Fibroblast of lung (primary cell): ENCODE measurements around the gene LIPK. TPM values are rescaled to one million over a fixed set of nuclear protein-coding genes. Genes with fewer than 3 reads are reported as not detected.

Experiments used
- DNase-seq, 2 donors: peaks; one replicate each; pipeline versions ENCODE4 v3.0.0 to v3.0.0-alpha.2; 2010; ENCODE audit warnings: low read depth in 2 of 2
- H2AFZ ChIP-seq: 2 replicates; pipeline ENCODE4 v1.5.1; 2012; ENCODE audit warnings: low read length, control low read depth, inconsistent platforms
- H3K27ac ChIP-seq: 2 replicates; pipeline ENCODE4 v1.5.1; 2011; ENCODE audit warnings: low read length, control low read depth; ENCODE audit not compliant: insufficient read depth
- H3K27me3 ChIP-seq: 2 replicates; pipeline ENCODE4 v1.5.1; 2011; ENCODE audit warnings: mild to moderate bottlenecking, low read length; ENCODE audit not compliant: control insufficient read depth, insufficient read depth
- H3K36me3 ChIP-seq: 2 replicates; pipeline ENCODE4 v1.5.1; 2011; ENCODE audit warnings: low read length; ENCODE audit not compliant: control insufficient read depth, insufficient read depth
- H3K4me1 ChIP-seq: 2 replicates; pipeline ENCODE4 v1.5.1; 2011; ENCODE audit warnings: low read length; ENCODE audit not compliant: control insufficient read depth, insufficient read depth; ENCODE audit errors: extremely low read depth
- H3K4me2 ChIP-seq: 2 replicates; pipeline ENCODE4 v1.5.1; 2011; ENCODE audit warnings: low read length, control low read depth; ENCODE audit not compliant: insufficient read depth; ENCODE audit errors: extremely low read depth
- H3K4me3 ChIP-seq, 4 experiments: fragments of 200-600 bp in 1 of 4; sonication (generic) in 1 of 4; replicated peaks in 1 of 4; 2 replicates each; pipeline ENCODE4 v1.5.1; 2011 to 2016; ENCODE audit warnings: low read length in 4 of 4, low read depth in 3 of 4, mild to moderate bottlenecking in 3 of 4, control low read depth in 2 of 4, inconsistent platforms in 1 of 4, mixed read lengths in 1 of 4; ENCODE audit not compliant: insufficient read depth in 1 of 4; ENCODE audit errors: control extremely low read depth in 1 of 4
- H3K79me2 ChIP-seq: 2 replicates; pipeline ENCODE4 v1.5.1; 2012; ENCODE audit warnings: mild to moderate bottlenecking, low read length, inconsistent platforms; ENCODE audit not compliant: control insufficient read depth, insufficient read depth
- H3K9ac ChIP-seq: 2 replicates; pipeline ENCODE4 v1.5.1; 2011; ENCODE audit warnings: mild to moderate bottlenecking, low read length, control low read depth; ENCODE audit not compliant: insufficient read depth
- H3K9me3 ChIP-seq: 2 replicates; pipeline ENCODE4 v1.5.1; 2012; ENCODE audit warnings: low read depth, low read length; ENCODE audit not compliant: control insufficient read depth, insufficient read depth
- H4K20me1 ChIP-seq: 2 replicates; pipeline ENCODE4 v1.5.1; 2011; ENCODE audit warnings: low read length; ENCODE audit not compliant: control insufficient read depth, insufficient read depth; ENCODE audit errors: extremely low read depth
- CTCF ChIP-seq, 2 donors: IDR thresholded peaks in 1 of 2; conservative IDR thresholded peaks in 1 of 2; 1 replicate in 1 of 2; 2 replicates in 1 of 2; pipeline ENCODE4 v1.5.1; 2011 to 2012; ENCODE audit warnings: low read length in 2 of 2, control low read depth in 1 of 2, inconsistent platforms in 1 of 2, low read depth in 1 of 2, mild to moderate bottlenecking in 1 of 2
- EZH2 ChIP-seq: IDR thresholded peaks from 2 replicates; pipeline ENCODE4 v1.5.1; 2012; ENCODE audit warnings: low read length, control low read depth, mild to moderate bottlenecking; ENCODE audit errors: missing control alignments
- polyA plus RNA-seq, 2 donors: library from polyadenylated mRNA; depleted of rRNA in 1 of 2; stranded (reverse) in 1 of 2; unstranded in 1 of 2; fragments of >200 nt; gene quantifications; 2 replicates each; pipeline ENCODE4 v1.2.1, GENCODE V29; 2011 to 2012; ENCODE audit warnings: missing spikeins in 1 of 2
- total RNA-seq: library from RNA; depleted of rRNA; stranded (reverse); fragments of >200 nt; gene quantifications from 2 replicates; pipeline ENCODE4 v1.2.1, GENCODE V29; 2014

LIPK gene
- total and polyA plus RNA-seq, 2 donors (not counting 1 experiment from before 2014, with no cell fraction given): not detected

GRCh38 chr10:88781206-88781605 lies 75.2 kb downstream of the LIPK start:
- no peaks in the 10 kb centered on the region for H4K20me1 ChIP-seq
- no peak overlapping the region for H3K9ac ChIP-seq
- no peak for DNase-seq
- no peaks in the 10 kb centered on the region for H3K79me2 ChIP-seq
- no peaks in the 10 kb centered on the region for H3K4me1 ChIP-seq
- H3K36me3 ChIP-seq: no peaks in the 10 kb centered on the region
- no peak overlapping the region for H3K4me2 ChIP-seq
- no peak overlapping the region for H3K27ac ChIP-seq
- H2AFZ ChIP-seq: no peak overlapping the region
- TF ChIP-seq CTCF (conservative IDR thresholded peaks at IDR 0.05 in 1 of 2, IDR thresholded peaks at IDR 0.05 in 1 of 2; ENCODE audit: low read depth in 1 of 2, low read length in 2 of 2) (no peak), EZH2 (no peak)
- H3K9me3 ChIP-seq: no peaks in the 10 kb centered on the region
- no peak overlapping the region for H3K4me3 ChIP-seq
- H3K27me3 ChIP-seq: no peaks in the 10 kb centered on the region

- H3K79me2 ChIP-seq: no peaks in the 10 kb centered on the region
- H3K27me3 ChIP-seq: no peaks in the 10 kb centered on the region
- H3K27ac ChIP-seq: no peak overlapping the region
- no peaks in the 10 kb centered on the region for H4K20me1 ChIP-seq
- H3K4me1 ChIP-seq: no peaks in the 10 kb centered on the region
- no peak overlapping the region for H2AFZ ChIP-seq
- no peaks in the 10 kb centered on the region for H3K36me3 ChIP-seq
- H3K9ac ChIP-seq: no peak overlapping the region
- no peaks in the 10 kb centered on the region for H3K9me3 ChIP-seq
- TF ChIP-seq EZH2 (no peak), CTCF (conservative IDR thresholded peaks at IDR 0.05 in 1 of 2, IDR thresholded peaks at IDR 0.05 in 1 of 2; ENCODE audit: low read depth in 1 of 2, low read length in 2 of 2) (no peak)
- H3K4me3 ChIP-seq: no peak overlapping the region
- H3K4me2 ChIP-seq: no peak overlapping the region
- no peak for DNase-seq
Measured at GRCh38 chr10:88782222-88782621, 76.2 kb downstream of the LIPK start.

DNA sequence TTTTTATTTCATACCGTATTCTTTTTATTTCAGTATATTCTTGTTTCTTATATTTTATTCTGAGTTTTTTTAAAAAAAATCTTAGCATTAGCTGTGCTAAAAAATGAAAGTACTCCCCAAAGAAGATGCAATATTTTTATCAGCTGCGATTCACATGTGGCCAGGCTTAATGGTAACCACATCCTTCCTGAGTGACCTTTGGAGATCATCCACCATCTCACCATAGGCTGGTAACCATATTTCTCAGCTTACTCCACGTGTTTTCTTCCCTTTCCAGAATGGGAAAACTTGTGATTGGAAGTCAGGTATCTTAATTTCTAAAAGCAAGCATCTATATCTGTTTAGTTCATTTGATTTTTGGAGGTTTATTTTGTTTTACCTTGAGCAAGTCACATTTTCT lies 77.7 kb downstream of the LIPK start:
- no peak overlapping the region for H3K4me3 ChIP-seq
- no peaks in the 10 kb centered on the region for H3K27me3 ChIP-seq
- DNase-seq: peak in 1 of 2 donors; percentile 45
- H2AFZ ChIP-seq: no peak overlapping the region
- H3K4me2 ChIP-seq: no peak overlapping the region
- no peak overlapping the region for H3K27ac ChIP-seq
- TF ChIP-seq EZH2 (no peak), CTCF (conservative IDR thresholded peaks at IDR 0.05 in 1 of 2, IDR thresholded peaks at IDR 0.05 in 1 of 2; ENCODE audit: low read depth in 1 of 2, low read length in 2 of 2) (no peak)
- H3K9ac ChIP-seq: no peak overlapping the region
- H3K79me2 ChIP-seq: no peaks in the 10 kb centered on the region
- H3K9me3 ChIP-seq: no peaks in the 10 kb centered on the region
- H3K36me3 ChIP-seq: no peaks in the 10 kb centered on the region
- H3K4me1 ChIP-seq: no peaks in the 10 kb centered on the region
- H4K20me1 ChIP-seq: no peaks in the 10 kb centered on the region
